ENCODE data around the gene CDC42EP4. TPM values are rescaled to one million over a fixed set of nuclear protein-coding genes. Genes with fewer than 3 reads are reported as not detected.

Gene CDC42EP4
- total and polyA plus RNA-seq, 2 experiments from 2014 or later = 17.9 to 24.9 TPM

- TF ChIP-seq, protein P1, sequence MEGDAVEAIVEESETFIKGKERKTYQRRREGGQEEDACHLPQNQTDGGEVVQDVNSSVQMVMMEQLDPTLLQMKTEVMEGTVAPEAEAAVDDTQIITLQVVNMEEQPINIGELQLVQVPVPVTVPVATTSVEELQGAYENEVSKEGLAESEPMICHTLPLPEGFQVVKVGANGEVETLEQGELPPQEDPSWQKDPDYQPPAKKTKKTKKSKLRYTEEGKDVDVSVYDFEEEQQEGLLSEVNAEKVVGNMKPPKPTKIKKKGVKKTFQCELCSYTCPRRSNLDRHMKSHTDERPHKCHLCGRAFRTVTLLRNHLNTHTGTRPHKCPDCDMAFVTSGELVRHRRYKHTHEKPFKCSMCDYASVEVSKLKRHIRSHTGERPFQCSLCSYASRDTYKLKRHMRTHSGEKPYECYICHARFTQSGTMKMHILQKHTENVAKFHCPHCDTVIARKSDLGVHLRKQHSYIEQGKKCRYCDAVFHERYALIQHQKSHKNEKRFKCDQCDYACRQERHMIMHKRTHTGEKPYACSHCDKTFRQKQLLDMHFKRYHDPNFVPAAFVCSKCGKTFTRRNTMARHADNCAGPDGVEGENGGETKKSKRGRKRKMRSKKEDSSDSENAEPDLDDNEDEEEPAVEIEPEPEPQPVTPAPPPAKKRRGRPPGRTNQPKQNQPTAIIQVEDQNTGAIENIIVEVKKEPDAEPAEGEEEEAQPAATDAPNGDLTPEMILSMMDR (IDR thresholded peaks at IDR 0.05; ENCODE audit: low read depth, low read length) = no peak
- Histone ChIP-seq H3K27ac (no peak overlapping the region), H3K4me3 (no peak overlapping the region), H3K27me3 (no peaks in the 10 kb centered on the region), H3K36me3 (no peaks in the 10 kb centered on the region), H3K9me3 (ENCODE audit: low read depth) (no peaks in the 10 kb centered on the region), H3K4me1 (ENCODE audit: low read depth) (no peaks in the 10 kb centered on the region)
- DNase-seq (ENCODE audit: low read depth in 1 of 2, low spot score in 1 of 2) = no peak
Measured at GRCh38 chr17:73351764-73352163, 40.0 kb upstream of the CDC42EP4 start.

DNA sequence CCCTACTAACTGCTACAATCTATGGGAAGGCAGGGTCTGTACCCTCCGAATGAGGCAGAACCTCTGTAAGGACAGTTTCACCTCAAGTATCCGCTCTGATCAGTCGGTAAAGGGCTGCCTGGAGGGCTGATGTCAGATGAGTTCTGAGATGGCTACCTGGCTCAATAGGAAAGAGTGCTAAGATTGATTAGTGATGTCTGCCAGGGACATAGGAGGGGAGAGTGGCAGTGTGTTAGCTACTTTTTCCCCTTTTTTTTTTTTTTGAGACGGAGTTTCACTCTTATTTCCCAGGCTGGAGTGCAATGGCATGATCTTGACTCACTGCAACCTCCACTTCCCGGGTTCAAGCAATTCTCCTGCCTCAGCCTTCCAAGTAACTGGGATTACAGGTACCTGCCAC is 39.1 kb upstream of the CDC42EP4 start:
- no peak for DNase-seq (ENCODE audit: low read depth in 1 of 2, low spot score in 1 of 2)
- H3K9me3 ChIP-seq (ENCODE audit: low read depth) = no peaks in the 10 kb centered on the region
- TF ChIP-seq, protein P1 (IDR thresholded peaks at IDR 0.05; ENCODE audit: low read depth, low read length) = no peak
- no peaks in the 10 kb centered on the region for H3K36me3 ChIP-seq
- H3K27me3 ChIP-seq = no peaks in the 10 kb centered on the region
- H3K4me3 ChIP-seq = no peak overlapping the region
- H3K27ac ChIP-seq = no peak overlapping the region
- H3K4me1 ChIP-seq (ENCODE audit: low read depth) = no peaks in the 10 kb centered on the region

GRCh38 chr17:73349647-73350046 is 37.8 kb upstream of the CDC42EP4 start:
- DNase-seq (ENCODE audit: low read depth in 1 of 2, low spot score in 1 of 2) = no peak
- H3K27me3 ChIP-seq = no peaks in the 10 kb centered on the region
- H3K4me3 ChIP-seq = no peak overlapping the region
- H3K4me1 ChIP-seq (ENCODE audit: low read depth) = no peaks in the 10 kb centered on the region
- no peak overlapping the region for H3K27ac ChIP-seq
- H3K36me3 ChIP-seq = no peaks in the 10 kb centered on the region
- TF ChIP-seq, protein P1 (IDR thresholded peaks at IDR 0.05; ENCODE audit: low read depth, low read length) = no peak
- H3K9me3 ChIP-seq (ENCODE audit: low read depth) = no peaks in the 10 kb centered on the region

DNA sequence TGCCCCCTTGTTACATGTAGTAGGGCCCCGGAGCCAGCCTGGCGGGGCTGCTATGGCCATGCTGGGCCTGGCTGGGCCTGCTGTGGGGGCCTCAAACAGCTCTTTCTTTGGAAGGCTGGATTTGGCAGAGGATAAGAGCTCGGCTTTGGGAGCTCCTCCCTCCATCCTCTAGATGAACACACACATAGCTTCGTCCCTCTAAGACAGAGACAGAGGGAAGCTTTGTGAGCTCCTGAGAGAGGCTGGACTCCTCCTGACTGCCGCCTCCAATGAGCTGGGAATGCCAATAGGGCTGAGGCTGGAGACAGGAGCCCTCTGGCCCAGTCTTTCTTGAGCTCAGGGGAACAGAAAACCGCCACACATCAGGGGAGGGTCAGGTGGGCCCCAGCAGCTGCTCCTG is 37.3 kb upstream of the CDC42EP4 start:
- Histone ChIP-seq H3K36me3 (no peaks in the 10 kb centered on the region), H3K4me1 (ENCODE audit: low read depth) (no peaks in the 10 kb centered on the region), H3K27me3 (no peaks in the 10 kb centered on the region), H3K27ac (no peak overlapping the region), H3K4me3 (no peak overlapping the region), H3K9me3 (ENCODE audit: low read depth) (no peaks in the 10 kb centered on the region)
- peak in 1 of 2 donors; percentile 68 for DNase-seq (ENCODE audit: low read depth in 1 of 2, low spot score in 1 of 2)
- TF ChIP-seq, protein P1 (IDR thresholded peaks at IDR 0.05; ENCODE audit: low read depth, low read length) = no peak

GRCh38 chr17:73348829-73349095 is 37.0 kb upstream of the CDC42EP4 start:
- H3K27me3 ChIP-seq = no peaks in the 10 kb centered on the region
- TF ChIP-seq, protein P1 (IDR thresholded peaks at IDR 0.05; ENCODE audit: low read depth, low read length) = no peak
- H3K36me3 ChIP-seq = no peaks in the 10 kb centered on the region
- DNase-seq (ENCODE audit: low read depth in 1 of 2, low spot score in 1 of 2) = no peak
- no peak overlapping the region for H3K4me3 ChIP-seq
- no peaks in the 10 kb centered on the region for H3K9me3 ChIP-seq (ENCODE audit: low read depth)
- no peak overlapping the region for H3K27ac ChIP-seq
- peaks cover 3% of the 10 kb centered on the region for H3K4me1 ChIP-seq (ENCODE audit: low read depth)

Data from cardiac muscle cell (in vitro differentiated cells and primary cell).